Heart right ventricle (tissue), 16 donors: ENCODE measurements around the gene CTNS. TPM values are rescaled to one million over a fixed set of nuclear protein-coding genes. Genes with fewer than 3 reads are reported as not detected.

Source experiments
- ATAC-seq, 8 donors: fragments of 200-7000 bp; cut with Tn5 transposase; one replicate each; pipeline ENCODE4 v1.9.1; 2020; ENCODE audit warnings: mild to moderate bottlenecking in 8 of 8, moderate library complexity in 8 of 8, moderate number of reproducible peaks in 1 of 8
- DNase-seq, 2 donors: peaks; one replicate each; pipeline ENCODE4 v3.0.0-alpha.2; 2020
- H3K27ac ChIP-seq, 10 donors: fragments of 200-600 bp; sonication (generic) in 2 of 10; one replicate each; pipeline versions ENCODE4 v1.5.0 to v1.8.0; 2020 to 2022; ENCODE audit warnings: mild to moderate bottlenecking in 3 of 10
- H3K27me3 ChIP-seq, 7 donors: fragments of 200-600 bp; one replicate each; pipeline ENCODE4 v1.8.0; 2021 to 2022; ENCODE audit warnings: mild to moderate bottlenecking in 2 of 7
- H3K36me3 ChIP-seq, 9 donors: fragments of 200-600 bp; sonication (generic) in 1 of 9; one replicate each; pipeline versions ENCODE4 v1.5.0 to v1.8.0; 2020 to 2022; ENCODE audit warnings: mild to moderate bottlenecking in 2 of 9
- H3K4me1 ChIP-seq, 9 donors: fragments of 200-600 bp; sonication (generic) in 1 of 9; one replicate each; pipeline versions ENCODE4 v1.5.0 to v1.8.0; 2020 to 2022; ENCODE audit warnings: mild to moderate bottlenecking in 4 of 9
- H3K4me3 ChIP-seq, 10 donors: fragments of 200-600 bp; sonication (generic) in 2 of 10; one replicate each; pipeline versions ENCODE4 v1.5.0 to v1.8.0; 2020 to 2022; ENCODE audit warnings: mild to moderate bottlenecking in 7 of 10, moderate library complexity in 2 of 10
- H3K9me3 ChIP-seq, 11 donors: fragments of 200-600 bp in 10 of 11; sonication (generic) in 2 of 11; one replicate each; pipeline versions ENCODE4 v1.5.0 to v1.8.0; 2013 to 2022; ENCODE audit warnings: mild to moderate bottlenecking in 2 of 11, control low read depth in 1 of 11, moderate library complexity in 1 of 11
- WGBS, 2 donors: extraction: QIAGEN DNeasy Blood & Tissue Kit; methylation state at CpG; one replicate each; pipeline ENCODE4 v1.1.7; 2013; ENCODE audit warnings: inconsistent platforms in 1 of 2; 5-methylcytosine and 5-hydroxymethylcytosine counted together
- intact Hi-C, 10 donors: fragments of 100-400 bp; cut with DNase I; formaldehyde crosslinking; loops; one replicate each; pipeline versions ENCODE4 v1.11.1 to v1.14.2; 2022
- polyA plus RNA-seq, 2 donors: library from polyadenylated mRNA; stranded (reverse); fragments of 200-250 nt; gene quantifications; one replicate each; pipeline ENCODE4 v1.2.3, GENCODE V29; 2013
- total RNA-seq, 10 donors: library from RNA; stranded (reverse); fragmentation: NEBNext Ultra II Directional in 3 of 10; extraction: Animal tissue kit (Norgen Biotek cat#: 25700) in 3 of 10; gene quantifications; one replicate each; pipeline versions ENCODE4 v1.2.1 to v1.2.4, GENCODE V29; 2021 to 2023
- TF ChIP-seq, protein P1 (sequence below), 9 donors: fragments of 200-600 bp; sonication (generic) in 2 of 9; IDR thresholded peaks; one replicate each; pipeline versions ENCODE4 v1.5.0 to v1.8.0; 2021 to 2022; ENCODE audit warnings: antibody characterized with exemption in 9 of 9, mild to moderate bottlenecking in 5 of 9, moderate library complexity in 1 of 9
- donor health status: Arrhythmogenic right ventricular cardiomyopathy.
- donor health status: ischemic (EF 13 %, LVEDD 7.1; RV severe dilation, severe dysfunction).
- donor health status: healthy with polysubstance abuse.
- donor health status: DM: no; HTN: yes; CAD: no.
- donor health status: DM: no; HTN: no; CAD: no.
- donor health status: ischemic (EF 25% LVEDD 6.9; RV normal size, moderate dysfunction).
- donor health status: ischemic (EF 25% LVEDD 5.7; RV mildly dilated, moderate dysfunction).
- donor health status: healthy.
- donor health status: DM: yes; HTN: yes; CAD: no.
- donor health status: Ischemic cardiomyopathy.
- donor health status: ischemic (EF 35%, LVEDD 5.7; RV mildly dilated, moderate dysfunction).
- donor health status: nonischemic (EF 11% LVEDD 7.7; RV severe dilation, severe dysfunction).
- donor health status: DM: yes; HTN: yes; CAD: no.
- donor health status: PGD.
- donor health status: ischemic (EF 29% LVEDD 5.4; RV normal size, mild dysfunction).
- donor health status: nonischemic (EF 23%, LVEDD 6.1; RV moderate dilation, normal function).

Gene CTNS
- total and polyA plus RNA-seq, 12 donors: 5.2 to 11.8 (median 7.6) TPM

DNA sequence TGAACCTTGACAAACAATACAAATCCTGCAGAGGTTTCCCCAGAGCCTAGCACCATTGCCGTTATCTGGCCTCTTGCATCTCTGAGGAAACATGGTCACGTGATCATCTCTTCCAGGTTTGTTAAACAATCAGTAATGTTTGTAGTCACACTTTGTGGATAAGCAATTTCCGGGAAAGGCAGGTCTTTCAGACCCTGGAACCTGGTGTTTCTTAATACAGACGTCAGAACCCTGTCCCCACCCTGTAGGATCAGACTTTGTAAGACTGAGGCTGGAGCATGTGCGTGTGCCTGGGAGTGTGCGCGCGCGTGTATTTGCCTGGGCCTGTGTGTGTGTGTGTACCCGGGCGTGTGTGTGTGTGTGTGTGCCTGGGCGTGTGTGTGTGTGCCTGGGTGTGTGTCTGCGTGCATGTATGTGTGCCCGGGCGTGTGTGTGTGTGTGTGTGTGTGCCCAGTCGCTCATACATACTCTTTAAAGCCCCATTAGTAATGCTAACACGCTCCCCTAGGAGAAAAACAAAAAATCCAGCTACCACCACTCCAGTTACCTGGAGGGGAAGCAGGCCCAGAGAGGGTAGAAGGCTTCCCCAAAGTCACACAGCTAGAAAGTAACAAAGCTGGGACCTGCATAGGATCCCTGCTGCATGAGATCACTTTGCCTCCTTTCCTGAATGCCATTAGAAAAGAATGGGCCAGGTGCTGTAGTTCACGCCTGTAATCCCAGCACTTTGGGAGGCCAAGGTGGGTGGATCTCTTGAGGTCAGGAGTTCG lies 5.3 kb downstream of the CTNS start:
- DNase-seq (no peak), ATAC-seq (peak in 3 of 8 donors; percentile 22 to 40 (median 28))
- Histone ChIP-seq H3K9me3 (no peaks in the 10 kb centered on the region), H3K36me3 (peaks cover 0 to 68% (median 3%) of the 10 kb centered on the region in 9 donors), H3K27ac (peak overlapping the region in 3 of 10 donors; percentile 15 to 76 (median 16)), H3K4me3 (no peak overlapping the region), H3K27me3 (no peaks in the 10 kb centered on the region), H3K4me1 (peaks cover 0 to 38% (median 30%) of the 10 kb centered on the region in 9 donors)
- 78 to 80% methylated on average over 19 of the region's 19 CpGs for WGBS, 2 donors
- TF ChIP-seq, protein P1, sequence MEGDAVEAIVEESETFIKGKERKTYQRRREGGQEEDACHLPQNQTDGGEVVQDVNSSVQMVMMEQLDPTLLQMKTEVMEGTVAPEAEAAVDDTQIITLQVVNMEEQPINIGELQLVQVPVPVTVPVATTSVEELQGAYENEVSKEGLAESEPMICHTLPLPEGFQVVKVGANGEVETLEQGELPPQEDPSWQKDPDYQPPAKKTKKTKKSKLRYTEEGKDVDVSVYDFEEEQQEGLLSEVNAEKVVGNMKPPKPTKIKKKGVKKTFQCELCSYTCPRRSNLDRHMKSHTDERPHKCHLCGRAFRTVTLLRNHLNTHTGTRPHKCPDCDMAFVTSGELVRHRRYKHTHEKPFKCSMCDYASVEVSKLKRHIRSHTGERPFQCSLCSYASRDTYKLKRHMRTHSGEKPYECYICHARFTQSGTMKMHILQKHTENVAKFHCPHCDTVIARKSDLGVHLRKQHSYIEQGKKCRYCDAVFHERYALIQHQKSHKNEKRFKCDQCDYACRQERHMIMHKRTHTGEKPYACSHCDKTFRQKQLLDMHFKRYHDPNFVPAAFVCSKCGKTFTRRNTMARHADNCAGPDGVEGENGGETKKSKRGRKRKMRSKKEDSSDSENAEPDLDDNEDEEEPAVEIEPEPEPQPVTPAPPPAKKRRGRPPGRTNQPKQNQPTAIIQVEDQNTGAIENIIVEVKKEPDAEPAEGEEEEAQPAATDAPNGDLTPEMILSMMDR (IDR thresholded peaks at IDR 0.05): no peak
- intact Hi-C loops: loop anchor here in 3 of 10 donors (10.0 kb wide), 1 partner anchor 597 kb away; no protein-coding TSS in a partner anchor

DNA sequence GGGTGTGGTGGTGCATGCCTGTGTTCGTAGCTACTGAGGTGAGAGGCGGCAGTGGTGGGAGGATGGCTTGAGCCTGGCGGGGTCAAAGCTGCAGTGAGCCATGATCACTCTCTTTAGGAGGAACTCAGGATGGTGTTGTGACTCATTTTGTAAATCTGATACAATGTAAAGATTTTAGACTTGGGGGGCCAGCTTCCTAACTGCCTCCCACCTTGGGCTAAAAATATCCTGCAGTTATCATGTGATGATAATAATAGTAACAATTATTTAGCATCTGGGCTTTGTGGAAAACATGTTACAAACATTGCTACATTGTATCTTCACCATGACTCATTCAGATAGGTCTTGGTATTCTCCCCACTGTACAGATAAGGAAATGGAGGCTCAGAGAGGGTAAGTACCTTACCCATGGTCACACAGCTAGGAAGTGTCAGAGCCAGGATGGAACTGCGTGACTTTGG lies 7.4 kb downstream of the CTNS start:
- DNase-seq: no peak
- Histone ChIP-seq H3K27ac (no peak overlapping the region), H3K4me3 (no peak overlapping the region), H3K27me3 (no peaks in the 10 kb centered on the region), H3K36me3 (peaks cover 0 to 75% (median 10%) of the 10 kb centered on the region in 9 donors), H3K9me3 (no peaks in the 10 kb centered on the region), H3K4me1 (peaks cover 0 to 27% (median 18%) of the 10 kb centered on the region in 9 donors)
- WGBS, 2 donors: 90 to 92% methylated on average over 4 of the region's 4 CpGs
- intact Hi-C loops: loop anchor here in 3 of 10 donors (10.0 kb wide), 1 partner anchor 599 kb away; no protein-coding TSS in a partner anchor
- TF ChIP-seq, protein P1 (IDR thresholded peaks at IDR 0.05): no peak
- no peak for ATAC-seq

DNA sequence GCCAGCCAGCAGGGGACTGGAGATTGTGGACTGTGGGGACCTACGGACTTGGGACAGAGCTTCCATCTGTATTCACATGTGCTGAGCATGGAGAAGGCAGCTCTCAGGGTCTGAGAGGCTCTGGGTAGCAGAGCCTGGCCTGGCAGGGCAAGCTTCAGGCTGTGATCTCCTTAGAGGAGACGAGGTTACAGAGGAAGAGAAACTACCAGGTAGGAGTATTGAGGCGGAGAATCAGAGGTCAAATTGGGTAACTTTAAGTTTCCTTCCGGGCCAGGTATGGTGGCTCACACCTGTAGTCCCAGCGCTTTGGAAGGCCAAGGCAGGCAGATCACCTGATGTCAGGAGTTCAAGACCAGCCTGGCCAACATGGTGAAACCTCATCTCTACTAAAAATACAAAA lies 8.8 kb downstream of the CTNS start:
- no peak overlapping the region for H3K4me3 ChIP-seq
- H3K36me3 ChIP-seq: peaks cover 0 to 85% (median 10%) of the 10 kb centered on the region in 9 donors
- TF ChIP-seq, protein P1 (IDR thresholded peaks at IDR 0.05): no peak
- H3K4me1 ChIP-seq: peaks cover 0 to 17% (median 7%) of the 10 kb centered on the region in 9 donors
- intact Hi-C loops: loop anchor here in 3 of 10 donors (10.0 kb wide), 1 partner anchor 601 kb away; no protein-coding TSS in a partner anchor
- no peak overlapping the region for H3K27ac ChIP-seq
- no peaks in the 10 kb centered on the region for H3K9me3 ChIP-seq
- no peaks in the 10 kb centered on the region for H3K27me3 ChIP-seq
- 57 to 87% methylated on average over 5 of the region's 5 CpGs for WGBS, 2 donors
- DNase-seq (no peak), ATAC-seq (no peak)

DNA sequence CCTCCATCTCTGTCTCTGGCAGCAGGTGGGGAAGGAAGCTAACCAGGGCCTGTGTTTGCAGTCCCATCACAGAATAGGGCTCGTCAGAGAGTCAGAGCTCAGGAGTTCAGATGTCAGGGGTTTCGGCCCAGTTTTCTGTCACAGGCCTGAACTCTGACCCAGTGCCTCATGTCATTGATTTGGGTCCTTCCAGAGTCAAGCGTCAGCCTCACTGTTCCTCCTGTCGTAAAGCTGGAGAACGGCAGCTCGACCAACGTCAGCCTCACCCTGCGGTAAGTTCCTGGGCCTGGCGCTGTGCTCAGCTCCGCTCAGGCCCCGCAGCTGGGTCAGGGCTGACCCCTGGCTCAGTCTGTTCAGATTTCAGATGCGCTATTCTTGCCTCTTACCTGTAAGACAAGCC lies 10.7 kb downstream of the CTNS start:
- TF ChIP-seq, protein P1 (IDR thresholded peaks at IDR 0.05): no peak
- H3K36me3 ChIP-seq: peaks cover 0 to 88% (median 10%) of the 10 kb centered on the region in 9 donors
- no peak overlapping the region for H3K27ac ChIP-seq
- DNase-seq: no peak
- no peak overlapping the region for H3K4me3 ChIP-seq
- no peaks in the 10 kb centered on the region for H3K27me3 ChIP-seq
- intact Hi-C loops: loop anchor here in 3 of 10 donors (10.0 kb wide), 1 partner anchor 602 kb away; no protein-coding TSS in a partner anchor
- 82 to 86% methylated on average over 12 of the region's 12 CpGs for WGBS, 2 donors
- ATAC-seq: peak in 3 of 8 donors; percentile 7 to 14 (median 13)
- H3K4me1 ChIP-seq: no peaks in the 10 kb centered on the region
- H3K9me3 ChIP-seq: no peaks in the 10 kb centered on the region
